ENCODE results near the gene PPM1A. TPM values are rescaled to one million over a fixed set of nuclear protein-coding genes. Genes with fewer than 3 reads are reported as not detected.

PPM1A gene
- total RNA-seq (10 to 100 TPM; 24.0 to 95.5 (median 40.2) TPM), polyA plus RNA-seq (10 to 100 TPM; 13.6 to 29.5 (median 24.0) TPM)
- long read RNA-seq, donor 1, full-length matches to known transcripts = 3 of 36 reads
- long read RNA-seq, donor 1, partial matches to known transcripts = 33 of 36 reads
- long read RNA-seq, donor 1, other reads (novel, unspliced or antisense) = 0 of 36 reads
- long read RNA-seq, donor 2, full-length matches to known transcripts = 1 of 1 reads
- long read RNA-seq, donor 2, partial matches to known transcripts = 0 of 1 reads
- long read RNA-seq, donor 2, other reads (novel, unspliced or antisense) = 0 of 1 reads
- long read RNA-seq, donor 3, full-length matches to known transcripts = 5 of 5 reads
- long read RNA-seq, donor 3, partial matches to known transcripts = 0 of 5 reads
- long read RNA-seq, donor 3, other reads (novel, unspliced or antisense) = 0 of 5 reads
- long read RNA-seq, donor 4 = 0 reads
- long read RNA-seq, donor 5, full-length matches to known transcripts = 3 of 3 reads
- long read RNA-seq, donor 5, partial matches to known transcripts = 0 of 3 reads
- long read RNA-seq, donor 5, other reads (novel, unspliced or antisense) = 0 of 3 reads
- long read RNA-seq, donor 6, full-length matches to known transcripts = 8 of 14 reads
- long read RNA-seq, donor 6, partial matches to known transcripts = 6 of 14 reads
- long read RNA-seq, donor 6, other reads (novel, unspliced or antisense) = 0 of 14 reads
- long read RNA-seq, donor 7, full-length matches to known transcripts = 13 of 13 reads
- long read RNA-seq, donor 7, partial matches to known transcripts = 0 of 13 reads
- long read RNA-seq, donor 7, other reads (novel, unspliced or antisense) = 0 of 13 reads
- long read RNA-seq, donor 8, full-length matches to known transcripts = 4 of 4 reads
- long read RNA-seq, donor 8, partial matches to known transcripts = 0 of 4 reads
- long read RNA-seq, donor 8, other reads (novel, unspliced or antisense) = 0 of 4 reads
- long read RNA-seq, donor 9, full-length matches to known transcripts = 4 of 4 reads
- long read RNA-seq, donor 9, partial matches to known transcripts = 0 of 4 reads
- long read RNA-seq, donor 9, other reads (novel, unspliced or antisense) = 0 of 4 reads
- long read RNA-seq, donor 10, full-length matches to known transcripts = 3 of 3 reads
- long read RNA-seq, donor 10, partial matches to known transcripts = 0 of 3 reads
- long read RNA-seq, donor 10, other reads (novel, unspliced or antisense) = 0 of 3 reads

DNA sequence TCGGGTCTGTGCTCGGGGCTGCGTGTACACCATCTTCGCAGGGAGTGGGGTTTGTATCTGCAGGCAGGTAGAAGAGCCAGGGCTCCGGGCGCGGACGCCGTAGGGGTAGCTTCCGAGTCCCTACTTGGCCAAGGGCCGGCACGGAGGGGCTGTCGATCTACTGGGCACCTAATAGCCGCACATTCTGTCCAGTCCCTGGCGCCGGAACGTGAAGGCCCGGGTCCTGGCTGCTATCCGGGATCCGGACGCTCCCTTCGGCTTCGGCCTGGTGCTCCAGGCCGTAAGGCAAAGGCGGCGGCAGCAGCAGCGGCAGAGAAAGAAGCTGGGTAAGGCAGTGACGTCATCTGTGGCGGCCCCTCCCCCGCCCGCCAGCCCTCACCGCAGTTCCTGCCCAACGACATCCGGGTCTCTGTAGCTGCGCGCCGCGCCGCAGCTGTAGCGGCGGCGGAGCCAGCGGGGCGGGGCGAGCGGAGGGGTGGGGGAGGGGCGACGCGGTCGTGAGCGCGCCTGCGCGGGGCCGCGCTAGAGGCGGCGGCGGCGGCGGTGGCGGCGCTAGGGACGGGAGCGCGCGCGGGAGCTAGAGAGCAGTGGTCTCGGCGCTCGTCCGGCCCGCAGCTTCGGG, at the start of gene PPM1A:
PPM1A (plus strand) TSS at position 525 of the 622 bp plus-strand sequence. CDS start 33,483 bp downstream, outside the sequence.
- Histone ChIP-seq H3K4me3 (peak within 1 kb of the TSS; percentile 82 to 94 (median 87)), H3K36me3 (no peaks in the 10 kb centered on the region), H3K27me3 (no peaks in the 10 kb centered on the region), H3K9me3 (no peaks in the 10 kb centered on the region), H3K27ac (peak within 1 kb of the TSS; percentile 100), H3K4me1 (peaks cover 14 to 50% (median 39%) of the 10 kb centered on the region in 4 donors)
- intact Hi-C loops (cut with DNase I; ENCODE audit: low total_unique reads) = no loop called here
- TF ChIP-seq, protein P1, sequence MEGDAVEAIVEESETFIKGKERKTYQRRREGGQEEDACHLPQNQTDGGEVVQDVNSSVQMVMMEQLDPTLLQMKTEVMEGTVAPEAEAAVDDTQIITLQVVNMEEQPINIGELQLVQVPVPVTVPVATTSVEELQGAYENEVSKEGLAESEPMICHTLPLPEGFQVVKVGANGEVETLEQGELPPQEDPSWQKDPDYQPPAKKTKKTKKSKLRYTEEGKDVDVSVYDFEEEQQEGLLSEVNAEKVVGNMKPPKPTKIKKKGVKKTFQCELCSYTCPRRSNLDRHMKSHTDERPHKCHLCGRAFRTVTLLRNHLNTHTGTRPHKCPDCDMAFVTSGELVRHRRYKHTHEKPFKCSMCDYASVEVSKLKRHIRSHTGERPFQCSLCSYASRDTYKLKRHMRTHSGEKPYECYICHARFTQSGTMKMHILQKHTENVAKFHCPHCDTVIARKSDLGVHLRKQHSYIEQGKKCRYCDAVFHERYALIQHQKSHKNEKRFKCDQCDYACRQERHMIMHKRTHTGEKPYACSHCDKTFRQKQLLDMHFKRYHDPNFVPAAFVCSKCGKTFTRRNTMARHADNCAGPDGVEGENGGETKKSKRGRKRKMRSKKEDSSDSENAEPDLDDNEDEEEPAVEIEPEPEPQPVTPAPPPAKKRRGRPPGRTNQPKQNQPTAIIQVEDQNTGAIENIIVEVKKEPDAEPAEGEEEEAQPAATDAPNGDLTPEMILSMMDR (IDR thresholded peaks at IDR 0.05) = no peak
- peak; percentile 88 to 95 (median 94) for TF ChIP-seq POLR2AphosphoS5 (IDR thresholded peaks at IDR 0.05)
- peak in 2 of 4 donors; percentile 93 to 94 for TF ChIP-seq POLR2A (IDR thresholded peaks at IDR 0.05)
- no peak for TF ChIP-seq EP300 (IDR thresholded peaks at IDR 0.05)
- DNase-seq = peak; percentile 97 to 99
- WGBS, 5 donors = 0% methylated on average over 19 to 74 of the region's 74 CpGs

DNA sequence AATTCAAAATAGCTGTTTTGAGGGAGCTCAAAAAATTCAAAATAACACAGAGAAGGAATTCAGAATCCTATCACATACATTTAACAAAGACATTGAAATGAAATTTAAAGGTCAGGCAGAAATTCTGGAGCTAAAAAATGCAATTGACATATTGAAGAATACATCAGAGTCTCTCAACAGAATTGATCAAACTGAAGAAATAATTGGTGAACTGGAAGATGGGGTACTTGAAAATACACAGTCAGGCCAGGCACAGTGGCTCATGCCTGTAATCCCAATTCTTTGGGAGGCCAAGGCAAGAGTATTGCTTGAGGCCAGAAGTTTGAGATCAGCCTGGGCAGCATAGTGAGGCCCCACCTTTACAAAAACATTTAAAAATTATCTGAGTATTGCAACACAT, 49.7 kb upstream of the PPM1A start:
- H3K4me3 ChIP-seq = no peak overlapping the region
- H3K9me3 ChIP-seq = peaks cover 0 to 11% (median 4%) of the 10 kb centered on the region in 4 donors
- H3K27me3 ChIP-seq = no peaks in the 10 kb centered on the region
- intact Hi-C loops (cut with DNase I; ENCODE audit: low total_unique reads) = no loop called here
- no peak overlapping the region for H3K27ac ChIP-seq
- TF ChIP-seq EP300 (IDR thresholded peaks at IDR 0.05) = no peak
- TF ChIP-seq POLR2A (IDR thresholded peaks at IDR 0.05) = no peak
- no peak for TF ChIP-seq POLR2AphosphoS5 (IDR thresholded peaks at IDR 0.05)
- TF ChIP-seq, protein P1 (IDR thresholded peaks at IDR 0.05) = no peak
- H3K36me3 ChIP-seq = no peaks in the 10 kb centered on the region
- no peak for DNase-seq
- peaks cover 0 to 4% (median 0%) of the 10 kb centered on the region in 4 donors for H3K4me1 ChIP-seq

DNA sequence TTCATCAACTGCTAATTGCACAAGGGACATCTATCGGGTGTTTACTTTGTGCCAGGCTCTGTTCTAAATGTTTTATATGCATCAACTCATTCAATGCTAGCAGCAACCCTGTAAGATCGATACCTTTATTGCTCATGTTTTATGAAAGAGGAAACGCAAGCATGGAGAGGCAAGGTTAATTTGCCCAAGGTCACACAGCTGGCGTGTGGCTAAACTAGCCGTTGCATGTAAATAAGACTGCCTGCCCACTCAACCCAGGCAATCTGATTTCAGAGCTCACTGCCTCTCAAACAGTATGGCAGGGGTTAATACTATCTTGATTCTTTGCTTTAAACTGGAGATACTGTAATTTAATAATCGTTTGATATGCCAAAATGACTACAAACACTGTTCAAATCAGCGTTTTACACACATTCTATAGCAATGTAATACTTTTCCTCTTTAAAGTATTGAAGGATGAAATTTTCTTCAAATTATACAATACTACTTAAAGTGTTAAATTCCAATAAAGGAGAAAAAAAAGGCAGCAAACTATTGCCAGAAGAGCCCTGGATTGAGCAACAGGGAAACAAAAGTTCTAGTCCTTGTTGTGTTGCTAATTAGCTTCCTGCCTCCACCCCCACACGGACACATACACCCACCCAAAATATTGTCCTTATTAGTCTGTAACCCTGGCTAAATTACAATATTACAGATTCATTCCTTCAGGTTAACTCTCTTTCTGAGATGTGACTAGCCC, 44.7 kb upstream of the PPM1A start:
- DNase-seq = no peak
- Histone ChIP-seq H3K27me3 (no peaks in the 10 kb centered on the region), H3K4me1 (peaks cover 0 to 4% (median 0%) of the 10 kb centered on the region in 4 donors), H3K9me3 (peaks cover 0 to 7% (median 3%) of the 10 kb centered on the region in 4 donors), H3K4me3 (no peak overlapping the region), H3K36me3 (no peaks in the 10 kb centered on the region), H3K27ac (no peak overlapping the region)
- intact Hi-C loops (cut with DNase I; ENCODE audit: low total_unique reads) = no loop called here
- 28 to 47% (median 39%) methylated on average over 8 of the region's 8 CpGs for WGBS, 5 donors
- TF ChIP-seq POLR2A (IDR thresholded peaks at IDR 0.05) = no peak
- TF ChIP-seq EP300 (IDR thresholded peaks at IDR 0.05) = no peak
- TF ChIP-seq, protein P1 (IDR thresholded peaks at IDR 0.05) = no peak
- TF ChIP-seq POLR2AphosphoS5 (IDR thresholded peaks at IDR 0.05) = no peak

Measured in stomach (tissue), 19 donors.